GM23248 (cell line): Measurements from ENCODE around the gene KIAA1671. TPM values are rescaled to one million over a fixed set of nuclear protein-coding genes. Genes with fewer than 3 reads are reported as not detected.

Experiments
- DNase-seq: peaks from one replicate; pipeline ENCODE4 v3.0.0-alpha.2; 2015
- H2AFZ ChIP-seq: fragments of 200-600 bp; sonication (generic); 2 replicates; pipeline ENCODE4 v1.6.1; 2016; ENCODE audit warnings: antibody characterized with exemption
- H3F3A ChIP-seq: fragments of 200-600 bp; sonication (generic); 2 replicates; pipeline ENCODE4 v1.6.1; 2016; ENCODE audit warnings: mild to moderate bottlenecking, antibody characterized with exemption, mixed run types; ENCODE audit not compliant: insufficient read depth
- H3K27ac ChIP-seq: fragments of 200-600 bp; sonication (generic); 2 replicates; pipeline ENCODE4 v1.5.1; 2016; ENCODE audit warnings: mild to moderate bottlenecking
- H3K27me3 ChIP-seq: fragments of 200-600 bp; sonication (generic); replicated peaks from 2 replicates; pipeline ENCODE4 v1.6.1; 2016; ENCODE audit warnings: mild to moderate bottlenecking; ENCODE audit not compliant: insufficient read depth
- H3K36me3 ChIP-seq: fragments of 200-600 bp; sonication (generic); 2 replicates; pipeline ENCODE4 v1.6.1; 2016; ENCODE audit warnings: low read depth, mild to moderate bottlenecking
- H3K4me1 ChIP-seq: fragments of 200-600 bp; sonication (generic); 2 replicates; pipeline ENCODE4 v1.6.1; 2016; ENCODE audit warnings: mild to moderate bottlenecking; ENCODE audit not compliant: insufficient read depth
- H3K4me2 ChIP-seq: fragments of 200-600 bp; sonication (generic); one replicate; pipeline ENCODE4 v1.6.1; 2016; ENCODE audit warnings: mild to moderate bottlenecking; ENCODE audit not compliant: unreplicated experiment
- H3K4me3 ChIP-seq: fragments of 200-600 bp; sonication (generic); 2 replicates; pipeline ENCODE4 v1.5.1; 2016; ENCODE audit warnings: mild to moderate bottlenecking
- H3K79me2 ChIP-seq: fragments of 200-600 bp; sonication (generic); 2 replicates; pipeline ENCODE4 v1.6.1; 2016; ENCODE audit warnings: mild to moderate bottlenecking; ENCODE audit not compliant: insufficient read depth
- H3K9ac ChIP-seq: fragments of 200-600 bp; sonication (generic); 2 replicates; pipeline ENCODE4 v1.6.1; 2016; ENCODE audit warnings: mild to moderate bottlenecking
- H3K9me2 ChIP-seq: fragments of 200-600 bp; sonication (generic); 2 replicates; pipeline ENCODE4 v1.6.1; 2016; ENCODE audit warnings: mixed run types, mild to moderate bottlenecking, moderate library complexity; ENCODE audit not compliant: insufficient read depth
- H3K9me3 ChIP-seq: fragments of 200-600 bp; sonication (generic); one replicate; pipeline ENCODE4 v1.6.1; 2017; ENCODE audit warnings: low read depth
- H4K20me1 ChIP-seq: fragments of 200-600 bp; sonication (generic); 2 replicates; pipeline ENCODE4 v1.6.0; 2016; ENCODE audit not compliant: insufficient read depth
- EZH2 ChIP-seq: fragments of 200-600 bp; sonication (generic); IDR thresholded peaks from 2 replicates; pipeline ENCODE4 v1.6.1; 2018; ENCODE audit warnings: antibody characterized with exemption, mild to moderate bottlenecking; ENCODE audit not compliant: insufficient read depth, poor library complexity, severe bottlenecking
- EZH2phosphoT487 ChIP-seq: fragments of 200-600 bp; sonication (generic); IDR thresholded peaks from 2 replicates; pipeline ENCODE4 v1.6.1; 2018; ENCODE audit warnings: antibody characterized with exemption, moderate library complexity, mild to moderate bottlenecking, low read depth; ENCODE audit not compliant: insufficient read depth
- WGBS, 2 experiments: methylation state at CpG; one replicate each; pipeline ENCODE4 v1.1.6; 2015 to 2017; ENCODE audit warnings: low lambda C conversion rate in 2 of 2, low coverage in 1 of 2; ENCODE audit errors: missing lambda C conversion rate in 2 of 2; 5-methylcytosine and 5-hydroxymethylcytosine counted together
- in situ Hi-C: fragments of 300-500 bp; cut with MboI; formaldehyde crosslinking; loops from 2 replicates; pipeline ENCODE4 v1.15.0; 2020
- polyA plus RNA-seq: library from polyadenylated mRNA; unstranded; fragments of >200 nt; fragmentation: Nextera tagmentation; extraction: Ambion mirVana; gene quantifications from 2 replicates; pipeline ENCODE4 v1.2.1, GENCODE V29; 2016
- total RNA-seq: library from RNA; depleted of rRNA; stranded (reverse); fragments of >200 nt; shearing (Covaris generic); gene quantifications from 2 replicates; pipeline ENCODE4 v1.2.3, GENCODE V29; 2014

The KIAA1671 gene
- total and polyA plus RNA-seq, 2 experiments from 2014 or later, result 0.25 to 0.76 TPM

DNA sequence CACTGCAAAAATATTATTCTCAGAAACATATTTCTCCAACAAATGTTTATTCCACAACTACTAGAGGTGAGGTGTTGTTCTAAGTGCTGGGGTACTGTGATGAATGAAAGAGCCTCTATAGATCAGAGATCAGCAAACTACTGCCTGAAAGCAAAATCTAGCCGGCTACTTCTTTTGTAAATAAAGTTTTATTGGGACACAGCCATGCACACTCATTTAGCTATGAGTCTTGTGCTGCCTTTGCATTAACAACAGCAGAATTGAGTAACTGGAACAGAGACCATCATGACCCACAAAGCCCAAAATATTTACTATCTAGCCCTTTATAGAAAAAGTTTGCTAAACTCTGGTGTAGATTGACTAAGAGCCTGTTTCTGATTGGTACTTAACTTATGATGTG, 210.0 kb downstream of the KIAA1671 start:
- Histone ChIP-seq H3K4me3 (no peak overlapping the region), H3K27me3 (no peaks in the 10 kb centered on the region), H3K9me3 (no peaks in the 10 kb centered on the region), H3K9ac (no peak overlapping the region), H3K4me2 (no peak overlapping the region), H4K20me1 (no peaks in the 10 kb centered on the region), H2AFZ (no peak overlapping the region), H3K36me3 (no peaks in the 10 kb centered on the region), H3K4me1 (no peaks in the 10 kb centered on the region), H3K27ac (no peak overlapping the region), H3F3A (no peaks in the 10 kb centered on the region), H3K79me2 (no peaks in the 10 kb centered on the region), H3K9me2 (no peaks in the 10 kb centered on the region)
- in situ Hi-C loops, result no loop called here
- DNase-seq, result no peak
- WGBS, 2 experiments, result 55 to 71% methylated on average over 1 of the region's 1 CpG
- TF ChIP-seq EZH2 (no peak), EZH2phosphoT487 (no peak)

DNA sequence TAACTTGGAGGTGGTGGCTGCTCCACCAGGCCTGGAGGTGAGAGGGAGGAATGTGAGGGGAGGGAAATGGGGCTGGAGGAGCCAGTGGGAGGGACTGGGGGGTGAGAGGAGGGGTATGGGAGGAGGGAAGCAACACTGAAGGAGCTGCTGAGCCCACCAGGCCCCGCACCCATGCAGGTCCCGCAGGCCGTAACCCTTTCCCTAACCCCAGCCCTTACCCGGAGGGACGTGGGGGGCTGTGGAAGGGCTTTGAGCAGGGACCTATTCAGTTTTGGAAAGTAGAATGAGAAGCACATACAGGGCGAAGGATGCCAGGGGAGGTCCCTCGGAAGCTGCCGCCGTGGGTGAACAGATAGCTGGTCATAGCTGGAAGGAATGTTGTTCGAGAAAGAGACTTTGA, 213.3 kb downstream of the KIAA1671 start:
- no peaks in the 10 kb centered on the region for H3K9me2 ChIP-seq
- TF ChIP-seq EZH2 (no peak), EZH2phosphoT487 (no peak)
- H3K79me2 ChIP-seq, result no peaks in the 10 kb centered on the region
- DNase-seq, result no peak
- H3K9me3 ChIP-seq, result no peaks in the 10 kb centered on the region
- H3K4me2 ChIP-seq, result no peak overlapping the region
- H3K4me1 ChIP-seq, result no peaks in the 10 kb centered on the region
- WGBS, 2 experiments, result 77 to 78% methylated on average over 7 to 10 of the region's 10 CpGs
- H2AFZ ChIP-seq, result no peak overlapping the region
- H3K9ac ChIP-seq, result no peak overlapping the region
- no peak overlapping the region for H3K27ac ChIP-seq
- H3F3A ChIP-seq, result no peaks in the 10 kb centered on the region
- no peaks in the 10 kb centered on the region for H3K27me3 ChIP-seq
- no peaks in the 10 kb centered on the region for H4K20me1 ChIP-seq
- in situ Hi-C loops, result no loop called here
- H3K4me3 ChIP-seq, result no peak overlapping the region
- no peaks in the 10 kb centered on the region for H3K36me3 ChIP-seq

DNA sequence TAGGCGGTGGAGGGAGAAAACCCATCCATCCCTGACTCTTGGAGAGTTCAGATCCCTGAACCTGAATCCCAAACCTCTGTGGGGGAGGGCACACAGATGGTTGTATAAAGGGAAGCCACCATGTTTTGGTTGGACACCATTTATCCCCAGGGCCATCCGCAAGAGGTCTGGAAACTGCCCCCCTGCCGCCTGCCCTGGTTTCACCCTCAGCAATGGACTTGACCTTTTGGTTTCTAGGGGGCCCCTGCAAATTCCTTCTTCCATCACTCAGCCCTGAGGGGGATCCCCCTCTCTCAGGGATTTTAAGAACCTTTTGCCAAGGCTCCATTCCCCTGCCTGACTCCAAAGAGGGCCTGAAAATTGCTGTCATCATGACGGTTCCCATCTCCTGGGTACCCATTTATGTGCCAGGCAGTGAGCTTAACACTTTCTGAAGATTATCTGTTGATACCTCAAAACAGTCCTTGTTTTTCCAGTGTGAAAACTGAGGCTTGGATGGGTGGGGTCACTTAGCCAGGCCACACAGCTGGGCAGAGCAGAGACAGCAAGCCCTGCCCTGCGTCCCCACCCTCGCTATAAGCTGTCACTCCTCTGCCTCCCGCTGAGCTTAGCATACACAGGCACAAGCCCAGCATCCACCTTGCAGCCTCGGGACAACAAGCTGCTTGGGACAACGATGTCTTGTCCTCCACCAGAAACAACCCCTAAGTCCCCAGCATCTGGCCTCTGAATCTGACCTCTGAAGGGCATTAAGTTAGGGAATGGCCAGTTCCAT, 213.9 kb downstream of the KIAA1671 start:
- H3K9me2 ChIP-seq, result no peaks in the 10 kb centered on the region
- H3K4me3 ChIP-seq, result no peak overlapping the region
- no peaks in the 10 kb centered on the region for H4K20me1 ChIP-seq
- H3K79me2 ChIP-seq, result no peaks in the 10 kb centered on the region
- WGBS, 2 experiments, result 55 to 58% methylated on average over 9 of the region's 9 CpGs
- H3K27ac ChIP-seq, result no peak overlapping the region
- no peaks in the 10 kb centered on the region for H3K36me3 ChIP-seq
- no peak overlapping the region for H3K4me2 ChIP-seq
- no peak for TF ChIP-seq EZH2phosphoT487
- TF ChIP-seq EZH2, result no peak
- H3K4me1 ChIP-seq, result no peaks in the 10 kb centered on the region
- no peak overlapping the region for H3K9ac ChIP-seq
- H3K9me3 ChIP-seq, result no peaks in the 10 kb centered on the region
- H2AFZ ChIP-seq, result no peak overlapping the region
- H3F3A ChIP-seq, result no peaks in the 10 kb centered on the region
- no peaks in the 10 kb centered on the region for H3K27me3 ChIP-seq
- in situ Hi-C loops, result no loop called here
- no peak for DNase-seq

DNA sequence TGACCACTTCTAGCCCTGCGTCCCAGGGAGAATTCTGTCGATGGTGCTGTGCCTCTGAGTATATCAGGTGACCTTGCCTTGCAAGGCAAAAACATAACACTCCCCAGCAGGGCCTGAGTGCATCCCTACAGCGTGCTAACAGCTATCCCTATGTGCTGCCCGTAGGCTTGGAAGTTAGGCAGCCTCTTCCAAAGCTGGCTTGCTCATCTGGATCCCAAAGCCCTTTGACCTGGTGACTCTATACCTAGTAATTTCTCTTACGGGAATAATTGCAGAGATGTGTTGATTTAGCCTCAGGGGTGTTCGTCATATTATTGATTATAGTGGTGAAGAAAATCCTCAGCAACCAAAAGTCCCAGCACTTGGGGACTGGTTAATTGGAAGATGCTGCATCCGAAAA, 214.6 kb downstream of the KIAA1671 start:
- DNase-seq, result no peak
- Histone ChIP-seq H3K4me3 (no peak overlapping the region), H3F3A (no peaks in the 10 kb centered on the region), H3K36me3 (no peaks in the 10 kb centered on the region), H3K79me2 (no peaks in the 10 kb centered on the region), H3K4me2 (no peak overlapping the region), H3K4me1 (no peaks in the 10 kb centered on the region), H3K27me3 (no peaks in the 10 kb centered on the region), H3K9me2 (no peaks in the 10 kb centered on the region), H2AFZ (no peak overlapping the region), H3K9me3 (no peaks in the 10 kb centered on the region), H3K27ac (no peak overlapping the region), H4K20me1 (no peaks in the 10 kb centered on the region), H3K9ac (no peak overlapping the region)
- TF ChIP-seq EZH2 (no peak), EZH2phosphoT487 (no peak)
- 58 to 59% methylated on average over 7 of the region's 7 CpGs for WGBS, 2 experiments
- in situ Hi-C loops, result no loop called here
